Mammary epithelial cell (primary cell): ENCODE results near the gene RSU1.

Source experiments
- CTCF ChIP-seq, 2 donors: IDR thresholded peaks in 1 of 2; conservative IDR thresholded peaks in 1 of 2; 2 replicates each; pipeline ENCODE4 v1.5.1; 2011 to 2012; ENCODE audit warnings: inconsistent platforms in 2 of 2, low read length in 2 of 2, mild to moderate bottlenecking in 2 of 2, control low read depth in 1 of 2, low read depth in 1 of 2; ENCODE audit not compliant: insufficient read depth in 1 of 2; ENCODE audit errors: extremely low read depth in 1 of 2
- EZH2 ChIP-seq: IDR thresholded peaks from 2 replicates; pipeline ENCODE4 v1.6.1; 2012; ENCODE audit warnings: low read length, inconsistent platforms, borderline replicate concordance

GRCh38 chr10:16788778-16789177, 28.4 kb downstream of the RSU1 start:
- no peak for TF ChIP-seq CTCF (conservative IDR thresholded peaks at IDR 0.05 in 1 of 2, IDR thresholded peaks at IDR 0.05 in 1 of 2; ENCODE audit: extremely low read depth in 1 of 2, insufficient read depth in 1 of 2, low read depth in 1 of 2, low read length in 2 of 2)
- TF ChIP-seq EZH2, result no peak
